PC-3 (cell line): ENCODE data around the gene COL8A2. TPM values are rescaled to one million over a fixed set of nuclear protein-coding genes. Genes with fewer than 3 reads are reported as not detected.

Experiments
- ATAC-seq: fragments of 200-7000 bp; cut with Tn5 transposase; 2 replicates; pipeline ENCODE4 v1.9.1; 2020; ENCODE audit warnings: mild to moderate bottlenecking, moderate library complexity
- BruUV-seq: library from RNA; stranded (reverse); fragments of 400-500 nt; replicated peaks from 2 replicates; lab custom pipeline; 2021; lab: Mats Ljungman, UMichigan
- CTCF ChIA-PET: fragments of 300-600 bp; sonication (Branson Sonifier 250); formaldehyde crosslinking; loops from one replicate; lab custom pipeline; 2022; ENCODE audit warnings: antibody characterized with exemption; lab: Charles Lee
- POLR2A ChIA-PET: fragments of 300-600 bp; sonication (Branson Sonifier 250); formaldehyde crosslinking; loops from one replicate; lab custom pipeline; 2022; ENCODE audit warnings: antibody characterized with exemption; ENCODE audit not compliant: unreplicated experiment; lab: Charles Lee
- DNase-seq: peaks from one replicate; pipeline ENCODE4 v3.0.0-alpha.2; 2015
- H2AFZ ChIP-seq: fragments of 300-600 bp; sonication (generic); 2 replicates; pipeline ENCODE4 v1.6.0; 2016; ENCODE audit warnings: antibody characterized with exemption, low read length
- H3F3A ChIP-seq: fragments of 300-600 bp; sonication (generic); one replicate; pipeline ENCODE4 v1.6.0; 2017; ENCODE audit warnings: antibody characterized with exemption, low read length, control low read depth, mild to moderate bottlenecking; ENCODE audit not compliant: unreplicated experiment
- H3K27ac ChIP-seq: fragments of 300-600 bp; sonication (generic); 2 replicates; pipeline ENCODE4 v1.5.1; 2016; ENCODE audit warnings: mild to moderate bottlenecking, low read length
- H3K27me3 ChIP-seq: fragments of 300-600 bp; sonication (generic); 2 replicates; pipeline ENCODE4 v1.6.1; 2016; ENCODE audit warnings: low read length, mixed read lengths
- H3K36me3 ChIP-seq: fragments of 300-600 bp; sonication (generic); 2 replicates; pipeline ENCODE4 v1.6.1; 2016; ENCODE audit warnings: low read depth, mixed run types, low read length, mixed read lengths
- H3K4me1 ChIP-seq: fragments of 300-600 bp; sonication (generic); 2 replicates; pipeline ENCODE4 v1.5.1; 2016; ENCODE audit warnings: low read length; ENCODE audit not compliant: insufficient read depth
- H3K4me2 ChIP-seq: fragments of 300-600 bp; sonication (generic); 2 replicates; pipeline ENCODE4 v1.6.0; 2016; ENCODE audit warnings: low read length
- H3K4me3 ChIP-seq: fragments of 300-600 bp; sonication (generic); 2 replicates; pipeline ENCODE4 v1.5.1; 2016; ENCODE audit warnings: mild to moderate bottlenecking, low read length, mixed read lengths
- H3K79me2 ChIP-seq: fragments of 300-600 bp; sonication (generic); 2 replicates; pipeline ENCODE4 v1.6.1; 2017; ENCODE audit warnings: low read length, mixed read lengths
- H3K9ac ChIP-seq: fragments of 300-600 bp; sonication (generic); 2 replicates; pipeline ENCODE4 v1.6.0; 2016; ENCODE audit warnings: mild to moderate bottlenecking, low read length
- H3K9me2 ChIP-seq: fragments of 300-600 bp; sonication (generic); replicated peaks from 2 replicates; pipeline ENCODE4 v1.6.1; 2016; ENCODE audit warnings: mixed run types, low read length, mixed read lengths
- H3K9me3 ChIP-seq: fragments of 300-600 bp; sonication (generic); 2 replicates; pipeline ENCODE4 v1.6.1; 2016; ENCODE audit warnings: low read length, mixed read lengths
- H4K20me1 ChIP-seq: fragments of 300-600 bp; sonication (generic); 2 replicates; pipeline ENCODE4 v1.6.1; 2016; ENCODE audit warnings: low read length, mixed read lengths
- EZH2 ChIP-seq: fragments of 300-600 bp; sonication (generic); IDR thresholded peaks from one replicate; pipeline ENCODE4 v1.6.1; 2017; ENCODE audit warnings: antibody characterized with exemption, mild to moderate bottlenecking, low read length; ENCODE audit not compliant: unreplicated experiment
- EZH2phosphoT487 ChIP-seq: fragments of 300-600 bp; sonication (generic); IDR thresholded peaks from 2 replicates; pipeline ENCODE4 v1.6.1; 2018; ENCODE audit warnings: mild to moderate bottlenecking, antibody characterized with exemption, low read length, borderline replicate concordance
- intact Hi-C: fragments of 100-400 bp; cut with micrococcal nuclease; formaldehyde crosslinking; loops from 2 replicates; pipeline ENCODE4 v1.9.0; 2023
- total RNA-seq: library from RNA; depleted of rRNA; stranded (reverse); fragments of >200 nt; gene quantifications from 2 replicates; pipeline ENCODE4 v1.2.3, GENCODE V29; 2014
- TF ChIP-seq, protein P1 (sequence below): fragments of 300-600 bp; sonication (generic); conservative IDR thresholded peaks from 2 replicates; pipeline ENCODE4 v1.5.1; 2017; ENCODE audit warnings: antibody characterized with exemption, low read depth, mild to moderate bottlenecking, low read length

The COL8A2 gene
- total RNA-seq, 1 experiment from 2014 or later, result 0.26 TPM

DNA sequence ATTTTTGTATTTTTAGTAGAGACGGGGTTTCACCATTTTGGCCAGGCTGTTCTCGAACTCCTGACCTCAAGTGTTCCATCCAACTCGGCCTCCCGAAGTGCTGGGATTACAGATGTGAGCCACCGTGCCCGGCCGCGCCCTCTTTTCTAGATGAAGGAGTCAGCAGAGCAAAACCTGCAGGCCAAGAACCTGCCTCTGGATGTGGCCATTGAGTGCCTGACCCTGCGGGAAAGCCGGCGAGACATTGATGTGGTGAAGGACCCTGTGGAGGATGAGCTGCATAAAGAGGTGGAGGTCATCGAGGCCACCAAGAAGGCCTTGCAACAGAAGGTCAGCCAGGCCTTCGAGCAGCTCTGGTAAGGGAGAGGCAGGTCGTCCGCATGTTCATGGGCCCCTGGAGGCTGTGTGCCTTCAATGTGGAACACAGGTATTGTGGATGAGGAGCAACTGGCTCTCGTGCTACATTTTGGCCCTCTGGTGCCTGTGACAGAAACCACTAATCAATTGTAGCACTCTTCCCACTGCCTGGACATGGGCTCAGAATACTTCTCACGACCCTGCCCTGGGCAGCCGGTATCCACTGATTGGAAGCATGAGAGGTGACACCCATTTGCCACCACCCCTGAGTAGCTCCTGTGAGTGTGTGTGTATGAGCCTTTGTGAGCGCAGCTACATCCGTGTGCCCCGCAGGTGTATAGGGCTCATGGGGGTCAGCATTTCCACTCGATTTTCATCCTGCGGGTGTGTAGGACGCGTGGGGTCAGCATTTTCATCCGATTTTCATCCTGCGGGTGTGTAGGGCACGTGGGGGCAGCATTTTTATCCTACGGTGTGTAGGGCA is 39.1 kb downstream of the COL8A2 start:
- Histone ChIP-seq H3K27me3 (no peaks in the 10 kb centered on the region), H3F3A (no peaks in the 10 kb centered on the region), H3K36me3 (no peaks in the 10 kb centered on the region), H2AFZ (no peak overlapping the region), H3K79me2 (peaks cover 22% of the 10 kb centered on the region), H3K9me2 (no peaks in the 10 kb centered on the region), H3K4me3 (no peak overlapping the region), H3K9ac (no peak overlapping the region), H3K27ac (no peak overlapping the region), H3K4me1 (peaks cover 13% of the 10 kb centered on the region; the same call in 1 of the 2 replicates), H3K4me2 (no peak overlapping the region), H4K20me1 (no peaks in the 10 kb centered on the region), H3K9me3 (no peaks in the 10 kb centered on the region)
- DNase-seq (no peak), ATAC-seq (no peak)
- POLR2A ChIA-PET, result no interaction called here
- TF ChIP-seq EZH2phosphoT487 (no peak), EZH2 (no peak)
- TF ChIP-seq, protein P1, sequence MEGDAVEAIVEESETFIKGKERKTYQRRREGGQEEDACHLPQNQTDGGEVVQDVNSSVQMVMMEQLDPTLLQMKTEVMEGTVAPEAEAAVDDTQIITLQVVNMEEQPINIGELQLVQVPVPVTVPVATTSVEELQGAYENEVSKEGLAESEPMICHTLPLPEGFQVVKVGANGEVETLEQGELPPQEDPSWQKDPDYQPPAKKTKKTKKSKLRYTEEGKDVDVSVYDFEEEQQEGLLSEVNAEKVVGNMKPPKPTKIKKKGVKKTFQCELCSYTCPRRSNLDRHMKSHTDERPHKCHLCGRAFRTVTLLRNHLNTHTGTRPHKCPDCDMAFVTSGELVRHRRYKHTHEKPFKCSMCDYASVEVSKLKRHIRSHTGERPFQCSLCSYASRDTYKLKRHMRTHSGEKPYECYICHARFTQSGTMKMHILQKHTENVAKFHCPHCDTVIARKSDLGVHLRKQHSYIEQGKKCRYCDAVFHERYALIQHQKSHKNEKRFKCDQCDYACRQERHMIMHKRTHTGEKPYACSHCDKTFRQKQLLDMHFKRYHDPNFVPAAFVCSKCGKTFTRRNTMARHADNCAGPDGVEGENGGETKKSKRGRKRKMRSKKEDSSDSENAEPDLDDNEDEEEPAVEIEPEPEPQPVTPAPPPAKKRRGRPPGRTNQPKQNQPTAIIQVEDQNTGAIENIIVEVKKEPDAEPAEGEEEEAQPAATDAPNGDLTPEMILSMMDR, result no peak
- no TSS peak for BruUV-seq
- intact Hi-C loops, result loop anchor here (5.0 to 10.0 kb wide), 2 partner anchors 151 to 229 kb away; partner anchors contain the start of gene AGO3
- CTCF ChIA-PET, result no interaction called here

DNA sequence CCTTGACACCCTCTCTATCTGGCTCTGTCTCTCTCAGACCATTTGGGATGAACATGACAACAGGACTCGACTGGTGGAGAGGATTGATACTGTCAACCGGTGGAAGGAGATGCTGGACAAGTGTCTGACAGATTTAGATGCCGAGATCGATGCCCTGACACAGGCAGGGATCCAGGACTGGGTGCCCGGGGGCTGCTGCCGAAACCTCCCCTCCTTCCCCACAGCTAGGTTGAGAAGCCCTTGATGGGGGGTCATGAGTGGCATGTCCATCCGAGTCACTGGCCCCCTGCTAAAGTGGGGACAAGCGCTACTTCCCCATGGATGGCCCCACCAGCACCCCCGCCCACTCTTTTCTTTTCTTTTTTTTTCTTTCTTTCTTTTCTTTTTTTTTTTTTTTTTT is 39.9 kb downstream of the COL8A2 start:
- Histone ChIP-seq H2AFZ (no peak overlapping the region), H4K20me1 (no peaks in the 10 kb centered on the region), H3K9ac (no peak overlapping the region), H3K9me2 (no peaks in the 10 kb centered on the region), H3K27ac (no peak overlapping the region), H3K4me3 (no peak overlapping the region), H3K36me3 (no peaks in the 10 kb centered on the region), H3K4me2 (no peak overlapping the region), H3K4me1 (peaks cover 10% of the 10 kb centered on the region; the same call in 1 of the 2 replicates), H3F3A (no peaks in the 10 kb centered on the region), H3K9me3 (no peaks in the 10 kb centered on the region), H3K27me3 (no peaks in the 10 kb centered on the region), H3K79me2 (peaks cover 14% of the 10 kb centered on the region)
- no TSS peak for BruUV-seq
- DNase-seq (no peak), ATAC-seq (no peak)
- CTCF ChIA-PET, result no interaction called here
- intact Hi-C loops, result loop anchor here (5.0 to 10.0 kb wide), 2 partner anchors 150 to 228 kb away; partner anchors contain the start of gene AGO3
- TF ChIP-seq EZH2phosphoT487 (no peak), EZH2 (no peak)
- TF ChIP-seq, protein P1, result no peak
- POLR2A ChIA-PET, result no interaction called here
